Femur (tissue), 1 donor: Measurements from ENCODE around the gene NFIB.
A peak's percentile ranks its signal among the peaks of the same experiment; 100 is the strongest.

Source experiments
- DNase-seq: peaks from one replicate; pipeline ENCODE4 v3.0.0-alpha.2; 2017

NFIB gene

DNA sequence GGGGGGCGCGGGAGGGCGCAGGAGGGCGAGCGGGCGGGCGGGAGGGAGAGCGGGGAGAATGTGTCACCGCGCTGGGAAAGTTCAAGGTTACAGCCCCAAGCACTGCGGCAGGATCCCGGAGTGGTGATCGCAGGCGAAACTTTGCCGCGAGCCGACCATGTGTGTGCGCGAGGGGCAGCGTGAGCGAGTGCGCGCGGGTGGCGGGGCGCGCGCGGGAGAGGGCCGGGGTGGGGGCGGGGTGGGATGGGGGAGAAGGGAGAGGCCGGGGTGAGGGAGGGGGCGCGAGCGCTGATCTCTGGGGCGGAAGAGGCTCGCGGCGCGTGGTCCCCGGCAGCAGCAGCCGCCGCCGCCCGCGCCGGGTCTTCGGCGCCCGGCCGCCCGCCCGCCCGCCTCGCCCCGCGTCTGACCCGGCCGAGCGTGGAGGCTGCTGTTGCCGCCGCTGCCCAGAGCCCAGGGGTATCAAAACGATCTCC lies at the start of gene NFIB:
TSS of gene NFIB (minus strand) at position 191 of the 473 bp plus-strand sequence. CDS start 630 bp downstream, outside the sequence.
- DNase-seq: peak; percentile 78

GRCh38 chr9:14362175-14362574 lies 48.2 kb upstream of the NFIB start:
- no peak for DNase-seq

GRCh38 chr9:14361074-14361473 lies 47.1 kb upstream of the NFIB start:
- no peak for DNase-seq

GRCh38 chr9:14358523-14358922 lies 44.6 kb upstream of the NFIB start:
- DNase-seq: no peak

DNA sequence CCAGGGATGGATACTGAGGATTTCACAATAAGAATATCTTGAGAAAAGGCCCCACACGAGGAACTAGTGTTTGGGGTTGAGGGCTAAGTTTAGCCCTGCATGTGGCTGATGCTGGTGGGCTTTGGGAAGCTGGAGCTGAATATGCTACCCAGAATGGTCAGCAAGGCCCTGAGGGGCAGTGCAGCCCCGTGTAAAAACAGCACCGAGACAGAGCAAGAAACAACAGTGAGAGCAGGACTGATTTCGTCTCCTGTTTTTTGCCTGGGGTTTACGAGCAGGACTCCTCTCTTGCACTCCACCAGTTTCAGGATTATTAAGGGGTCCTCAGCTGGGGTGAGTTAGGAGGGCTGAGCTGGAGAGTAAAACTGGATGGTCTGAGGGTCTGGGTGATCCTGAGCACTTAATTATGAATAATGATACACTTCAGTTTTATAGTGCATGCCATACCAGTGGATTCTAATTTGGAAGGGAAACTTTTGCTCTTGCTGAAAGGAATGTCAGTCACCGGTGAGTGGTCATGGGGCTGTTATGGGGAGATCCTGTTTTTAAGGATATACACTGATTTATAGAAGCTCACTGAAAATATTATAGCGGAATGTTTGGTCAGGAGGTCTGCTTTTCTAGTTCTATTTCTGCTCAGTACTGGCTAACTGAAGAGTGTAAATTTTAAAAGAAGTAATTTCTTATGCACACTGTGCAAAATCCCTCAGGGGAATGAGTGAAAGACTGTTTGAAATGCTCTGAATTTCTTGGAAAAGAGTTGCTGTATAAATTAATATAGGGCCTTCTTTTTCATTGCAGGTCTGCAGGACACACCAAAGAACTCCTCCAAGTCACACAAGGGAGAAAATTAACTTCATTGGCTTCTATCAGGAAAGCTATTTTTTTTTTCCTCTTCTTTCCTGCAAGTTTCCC lies 42.7 kb upstream of the NFIB start:
- no peak for DNase-seq

DNA sequence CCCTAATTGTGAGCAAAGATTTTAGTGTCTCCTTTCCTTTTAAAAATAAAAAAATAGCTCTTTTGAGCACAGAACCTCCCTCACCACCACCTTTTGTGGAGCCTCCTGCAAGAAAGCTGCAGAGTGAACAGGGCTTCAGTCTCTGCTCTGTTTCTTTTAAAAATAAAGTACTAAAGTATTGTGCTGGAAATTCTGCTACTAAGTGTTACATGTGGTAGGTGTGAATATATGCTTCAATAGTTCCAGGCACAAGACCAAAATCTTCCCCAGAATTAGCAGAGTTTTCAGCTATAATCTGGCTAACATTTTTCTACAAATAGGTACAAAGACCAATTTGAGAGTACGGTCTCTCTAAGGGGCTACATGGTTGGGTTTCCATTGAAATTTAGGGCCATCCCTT lies 40.3 kb upstream of the NFIB start:
- DNase-seq: no peak

DNA sequence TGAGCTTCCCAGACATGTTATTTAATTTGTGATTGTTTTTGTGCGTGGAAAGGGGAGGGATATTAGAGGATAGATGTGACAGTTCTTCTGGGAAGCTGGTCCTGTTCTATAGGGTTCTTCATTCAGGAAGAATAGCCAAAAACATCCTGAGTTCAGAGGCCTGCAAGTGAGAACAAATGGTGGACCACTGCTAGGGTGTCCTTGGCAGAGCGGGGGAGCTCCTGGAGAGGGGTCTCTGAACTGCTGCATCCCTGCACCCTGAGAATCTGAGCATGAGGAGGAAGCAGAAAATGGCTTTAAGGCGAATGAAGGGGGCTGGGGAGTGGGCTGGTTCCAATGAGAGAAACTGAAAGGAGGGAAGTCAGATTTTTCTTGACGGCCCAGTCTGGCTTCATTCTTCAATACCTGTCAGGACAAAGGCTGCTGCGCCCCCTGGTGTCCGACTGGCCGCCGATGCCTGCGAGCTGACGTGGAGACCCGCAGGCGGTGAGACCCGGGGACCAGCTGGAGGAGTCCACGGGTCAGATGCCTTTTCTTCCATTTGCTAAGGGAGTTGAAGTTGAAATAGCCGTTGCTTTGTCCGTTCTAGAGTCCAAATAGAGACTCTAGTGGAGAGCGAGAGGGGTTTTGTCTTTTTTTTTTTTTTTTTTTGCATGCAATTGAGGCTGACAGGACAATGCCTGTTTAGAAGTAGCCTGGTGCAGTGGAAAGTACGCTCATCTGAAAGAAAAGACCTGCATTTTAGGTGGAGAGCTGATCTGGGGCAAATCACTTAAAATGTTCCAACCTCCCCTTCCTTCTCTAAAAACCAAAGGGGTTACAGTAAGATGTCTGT lies 39.5 kb upstream of the NFIB start:
- DNase-seq: peak; percentile 96

GRCh38 chr9:14352503-14352902 lies 38.6 kb upstream of the NFIB start:
- DNase-seq: no peak

GRCh38 chr9:14351221-14351836 lies 37.4 kb upstream of the NFIB start:
- no peak for DNase-seq

DNA sequence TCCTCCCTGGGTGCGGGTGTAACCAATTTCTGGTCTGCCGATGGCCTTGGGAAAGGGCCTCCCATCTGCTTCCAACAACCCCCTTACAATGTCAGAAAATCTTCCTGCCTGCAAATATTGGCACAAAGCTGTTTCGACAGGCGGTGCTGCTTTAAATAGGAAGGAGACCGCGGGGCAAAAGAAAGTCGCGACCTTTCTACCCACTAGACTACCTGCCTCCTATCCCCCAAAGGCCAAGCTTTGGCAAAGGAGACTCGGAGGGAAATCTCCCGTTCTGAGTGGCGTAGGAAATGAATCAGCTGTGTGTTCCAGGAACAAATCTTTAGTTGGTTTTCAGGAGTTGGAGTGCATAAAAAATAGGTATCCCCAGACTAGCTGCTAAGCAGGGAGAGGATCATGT lies 36.8 kb upstream of the NFIB start:
- DNase-seq: no peak

GRCh38 chr9:14350349-14350728 lies 36.4 kb upstream of the NFIB start:
- no peak for DNase-seq

GRCh38 chr9:14349447-14350348 lies 35.8 kb upstream of the NFIB start:
- no peak for DNase-seq

GRCh38 chr9:14349146-14349446 lies 35.2 kb upstream of the NFIB start:
- no peak for DNase-seq

GRCh38 chr9:14348373-14349145 lies 34.6 kb upstream of the NFIB start:
- peak; percentile 66 for DNase-seq

DNA sequence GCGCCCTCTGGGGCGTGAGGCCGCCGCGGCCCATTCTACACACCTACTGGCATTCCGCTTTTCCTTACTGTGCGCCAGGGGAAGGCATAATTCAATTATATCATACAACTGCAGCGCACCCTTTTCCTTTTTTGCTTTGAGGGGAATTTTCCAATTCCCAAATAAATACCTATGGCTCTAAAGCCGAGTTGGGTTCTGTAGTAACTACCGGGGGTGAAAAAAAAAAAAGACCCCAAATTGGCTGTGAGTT lies 34.1 kb upstream of the NFIB start:
- DNase-seq: no peak

GRCh38 chr9:14347406-14348122 lies 33.6 kb upstream of the NFIB start:
- peak; percentile 77 for DNase-seq

GRCh38 chr9:14346811-14347405 lies 33.0 kb upstream of the NFIB start:
- no peak for DNase-seq

DNA sequence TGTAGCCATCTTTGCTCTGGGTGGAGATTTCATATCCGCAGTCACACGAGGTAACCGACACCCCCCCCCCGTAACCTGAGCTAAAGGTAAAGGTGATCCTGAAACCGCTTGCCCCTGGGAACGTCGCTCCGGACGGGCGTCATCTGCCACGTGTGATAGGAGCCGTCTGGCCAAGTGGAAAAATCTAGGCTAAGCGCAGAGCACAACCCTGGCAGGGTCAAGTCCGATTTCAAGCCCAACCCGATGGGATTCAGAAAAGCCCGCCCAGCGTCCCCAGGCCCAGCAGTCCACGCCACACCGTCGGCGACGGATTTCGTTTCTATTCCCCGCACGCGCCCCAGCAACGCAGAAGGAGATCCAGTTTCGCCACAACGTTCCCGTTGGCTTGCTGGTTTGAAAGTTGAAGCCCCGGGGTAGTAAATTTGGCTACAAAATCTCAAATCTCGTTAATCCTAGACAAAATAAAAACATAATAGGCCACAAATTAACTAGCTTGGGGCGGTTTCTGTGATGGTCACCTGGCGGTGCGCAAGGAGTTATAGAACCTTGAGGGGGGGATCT lies 32.4 kb upstream of the NFIB start:
- DNase-seq: peak; percentile 69

- peak; percentile 59 for DNase-seq
These were observed 31.7 kb upstream of the NFIB start for GRCh38 chr9:14345354-14346230.
